Stimulated activated CD8-positive, alpha-beta memory T cell treated with anti-CD3 and anti-CD28 coated beads, Interleukin-7, amount 100 ng/mL, for 48 hours (primary cell): ENCODE results near the gene CLEC17A.
"Not testable (repeated sequence)": the region's sequence is repeated elsewhere in the genome, so short reads cannot be mapped to it uniquely, and the experiment has no call there.

Experiments used
- DNase-seq, 2 donors: peaks; one replicate each; pipeline ENCODE4 v3.0.0-alpha.2; 2020; ENCODE audit warnings: low read depth in 1 of 2; ENCODE audit errors: extremely low read depth in 1 of 2

The CLEC17A gene, protein sequence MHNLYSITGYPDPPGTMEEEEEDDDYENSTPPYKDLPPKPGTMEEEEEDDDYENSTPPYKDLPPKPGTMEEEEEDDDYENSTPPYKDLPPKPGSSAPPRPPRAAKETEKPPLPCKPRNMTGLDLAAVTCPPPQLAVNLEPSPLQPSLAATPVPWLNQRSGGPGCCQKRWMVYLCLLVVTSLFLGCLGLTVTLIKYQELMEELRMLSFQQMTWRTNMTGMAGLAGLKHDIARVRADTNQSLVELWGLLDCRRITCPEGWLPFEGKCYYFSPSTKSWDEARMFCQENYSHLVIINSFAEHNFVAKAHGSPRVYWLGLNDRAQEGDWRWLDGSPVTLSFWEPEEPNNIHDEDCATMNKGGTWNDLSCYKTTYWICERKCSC

DNA sequence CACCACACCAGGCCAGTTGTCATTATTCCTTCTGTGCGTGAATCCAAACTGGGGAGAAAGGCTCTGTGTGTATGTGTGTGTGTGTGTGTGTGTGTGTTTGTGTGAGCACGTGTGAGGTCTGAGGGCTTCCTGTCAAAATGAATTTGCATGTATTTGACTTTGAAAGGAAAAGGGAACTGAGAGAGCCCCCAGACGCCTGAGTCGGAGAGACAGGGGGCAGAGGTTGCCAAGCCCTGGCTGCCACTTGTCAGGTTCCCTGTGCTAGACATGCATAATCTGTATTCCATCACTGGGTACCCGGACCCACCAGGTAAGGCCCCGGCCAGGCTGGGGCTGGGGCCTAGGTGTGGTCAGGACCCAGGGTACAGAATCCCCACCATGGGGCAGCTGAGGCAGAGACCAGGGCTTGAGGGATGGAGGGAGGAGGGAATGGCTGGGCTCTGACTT is at the start of gene CLEC17A:
Gene CLEC17A, plus strand, starts transcription at position 191 of the 447 bp plus-strand sequence. Its CDS starts 77 bp downstream, at position 268.
- DNase-seq = no peak

DNA sequence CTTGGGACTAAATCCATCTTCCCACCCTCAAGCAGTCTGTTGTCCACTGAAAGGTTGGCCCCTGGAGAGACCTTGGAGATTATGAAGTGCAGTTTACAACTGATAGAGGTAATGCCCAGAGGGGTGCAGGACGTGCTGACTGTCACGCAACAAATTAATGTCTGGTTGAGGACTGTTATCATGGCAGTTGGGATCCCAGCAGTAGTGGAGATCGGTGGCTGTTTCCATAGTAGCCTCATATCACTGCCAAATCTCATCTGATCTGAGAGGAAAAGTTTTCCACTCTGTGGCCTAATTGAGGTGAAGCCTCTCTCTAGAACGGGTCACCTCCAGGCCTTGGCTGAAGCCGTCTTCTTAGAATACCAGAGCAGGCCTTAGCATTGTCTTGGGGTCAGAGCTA is 49.4 kb upstream of the CLEC17A start:
- DNase-seq = no peak

GRCh38 chr19:14536926-14537692 is 45.8 kb upstream of the CLEC17A start:
- DNase-seq = no peak

- no peak for DNase-seq
These were observed 42.0 kb upstream of the CLEC17A start for GRCh38 chr19:14540741-14541525.

- not testable (repeated sequence) for DNase-seq
These were observed 40.9 kb upstream of the CLEC17A start for GRCh38 chr19:14541979-14542378.

DNA sequence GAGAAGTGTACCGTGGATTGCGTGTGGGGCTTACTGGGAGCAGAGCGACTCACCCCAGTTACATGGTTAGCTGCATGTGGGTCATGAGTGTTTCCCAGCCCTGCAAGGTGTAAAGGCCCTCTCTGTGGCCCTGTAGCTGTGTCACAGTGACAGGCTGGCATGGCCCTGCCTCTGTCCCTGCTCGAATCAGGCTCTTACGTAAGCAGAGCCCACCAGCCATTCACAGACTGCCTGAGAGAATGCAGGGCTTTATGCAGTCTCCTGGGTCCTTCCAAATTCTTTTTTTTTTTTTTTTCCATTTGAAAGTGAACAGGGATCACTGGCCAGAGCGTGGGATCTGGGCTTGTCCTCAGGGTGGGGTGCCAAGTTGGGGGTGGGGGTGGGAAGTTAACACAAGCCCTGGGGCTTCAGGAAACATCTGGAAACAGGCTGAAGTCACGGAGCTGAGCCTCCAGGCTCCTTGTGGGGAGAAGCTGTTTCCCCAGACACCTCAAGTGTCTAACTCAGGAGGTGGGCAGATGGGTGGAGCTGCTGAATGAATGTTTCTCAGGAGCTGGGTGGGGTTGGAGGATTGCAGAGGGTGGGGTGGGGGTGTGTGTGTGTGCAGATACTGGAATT is 40.1 kb upstream of the CLEC17A start:
- no peak for DNase-seq

- DNase-seq = no peak
These were observed 38.8 kb upstream of the CLEC17A start for GRCh38 chr19:14544047-14544446.

- no peak for DNase-seq
These were observed 37.7 kb upstream of the CLEC17A start for GRCh38 chr19:14544977-14545715.

DNA sequence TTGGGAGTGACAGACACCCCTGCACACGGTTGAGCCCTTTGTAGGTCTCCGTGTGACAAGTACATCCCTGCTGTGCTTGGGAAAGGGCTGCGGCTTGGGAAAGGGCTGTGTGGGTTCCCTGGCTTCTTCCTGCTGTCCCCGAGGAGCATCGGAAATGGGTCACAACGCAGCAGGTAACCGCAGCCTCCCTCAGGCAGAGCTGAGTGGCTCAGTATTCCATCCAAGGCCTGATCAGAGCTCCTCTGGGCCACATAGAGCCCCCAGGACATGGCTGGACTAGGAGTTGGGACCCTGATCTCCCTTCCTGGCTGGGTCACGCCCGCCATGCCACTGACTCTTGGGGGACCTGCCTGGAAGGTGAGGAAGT is 37.2 kb upstream of the CLEC17A start:
- no peak for DNase-seq

DNA sequence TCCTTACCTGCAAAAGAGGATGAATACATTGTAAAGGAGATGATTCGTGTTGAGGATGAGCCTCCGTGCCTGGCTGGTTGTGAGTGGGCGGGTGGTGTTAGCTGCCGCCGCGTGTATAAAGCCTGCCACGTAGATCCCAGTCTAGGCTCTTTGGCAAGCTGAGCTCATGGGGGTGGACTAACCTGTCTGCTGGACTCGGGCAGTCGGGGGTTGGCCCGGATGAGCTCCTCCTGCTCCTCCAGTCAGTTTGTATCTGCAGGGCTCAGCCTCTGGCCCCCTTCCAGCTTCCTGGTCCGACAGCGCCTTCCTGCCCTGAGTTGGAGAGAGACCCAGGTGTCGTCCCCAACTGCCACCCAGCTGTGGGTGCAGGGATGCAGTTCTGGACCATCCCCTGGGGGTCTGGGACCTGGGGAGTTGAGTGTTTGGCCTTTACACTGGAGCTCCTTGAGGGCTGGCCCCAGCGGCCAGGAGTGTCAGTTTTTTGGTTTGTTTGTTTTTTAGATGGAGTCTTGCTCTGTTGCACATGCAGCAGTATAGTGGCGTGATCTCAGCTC is 32.6 kb upstream of the CLEC17A start:
- no peak for DNase-seq

DNA sequence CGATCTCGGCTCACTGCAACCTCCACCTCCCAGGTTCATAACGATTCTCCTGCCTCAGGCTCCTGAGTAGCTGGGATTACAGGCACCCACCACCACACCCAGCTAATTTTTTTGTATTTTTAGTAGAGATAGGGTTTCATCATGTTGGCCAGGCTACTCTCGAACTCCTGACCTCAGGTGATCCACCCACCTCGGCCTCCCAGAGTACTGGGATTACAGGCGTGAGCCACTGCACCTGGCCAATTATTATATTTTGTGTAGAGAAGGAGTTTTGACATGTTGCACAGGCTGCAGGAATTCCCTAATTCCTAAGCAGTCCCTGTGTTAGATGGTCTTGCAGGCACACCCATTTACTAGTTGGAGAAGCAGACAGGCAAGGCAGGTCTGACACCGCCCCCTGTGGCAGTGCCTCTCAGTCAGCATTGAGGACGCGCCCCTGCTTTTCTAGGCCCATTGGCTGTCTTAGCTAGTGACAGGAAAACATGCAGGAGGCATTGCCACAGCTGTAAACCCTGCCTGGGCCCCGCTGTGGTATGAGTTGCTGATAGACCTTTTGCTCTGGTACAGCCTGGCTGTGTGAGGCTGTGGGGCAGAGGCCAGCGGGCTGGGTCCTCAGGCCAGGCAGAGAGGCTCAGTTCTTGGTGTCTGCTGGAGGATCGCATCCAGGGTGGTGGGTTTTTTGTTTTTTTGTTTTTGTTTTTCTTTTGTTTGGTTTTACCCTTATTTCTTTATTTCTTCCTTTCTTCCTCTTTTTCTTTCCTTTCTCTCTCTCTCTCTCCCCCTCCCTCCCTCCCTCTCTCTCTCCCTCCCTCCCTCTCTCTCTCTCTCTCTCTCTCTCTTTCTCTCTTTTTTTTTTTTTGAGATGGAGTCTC is 31.5 kb upstream of the CLEC17A start:
- DNase-seq = peak in 1 of 2 donors; percentile 66

DNA sequence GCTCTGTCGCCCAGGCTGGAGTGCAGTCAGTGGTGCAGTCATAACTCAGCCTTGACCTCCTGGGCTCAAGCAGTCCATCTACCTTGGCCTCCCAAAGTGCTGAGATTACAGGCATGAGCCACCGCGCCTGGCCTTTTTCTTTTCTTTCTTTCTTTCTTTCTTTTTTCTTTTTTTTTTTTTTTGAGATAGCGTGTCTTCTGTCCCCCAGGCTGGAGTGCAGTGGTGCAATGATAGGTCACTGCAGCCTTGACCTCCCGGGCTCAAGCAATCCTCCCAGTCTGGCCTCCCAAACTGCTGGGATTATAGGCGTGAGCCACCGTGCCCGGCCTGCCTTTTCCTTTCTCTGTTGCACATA is 30.9 kb upstream of the CLEC17A start:
- DNase-seq = not testable (repeated sequence)

DNA sequence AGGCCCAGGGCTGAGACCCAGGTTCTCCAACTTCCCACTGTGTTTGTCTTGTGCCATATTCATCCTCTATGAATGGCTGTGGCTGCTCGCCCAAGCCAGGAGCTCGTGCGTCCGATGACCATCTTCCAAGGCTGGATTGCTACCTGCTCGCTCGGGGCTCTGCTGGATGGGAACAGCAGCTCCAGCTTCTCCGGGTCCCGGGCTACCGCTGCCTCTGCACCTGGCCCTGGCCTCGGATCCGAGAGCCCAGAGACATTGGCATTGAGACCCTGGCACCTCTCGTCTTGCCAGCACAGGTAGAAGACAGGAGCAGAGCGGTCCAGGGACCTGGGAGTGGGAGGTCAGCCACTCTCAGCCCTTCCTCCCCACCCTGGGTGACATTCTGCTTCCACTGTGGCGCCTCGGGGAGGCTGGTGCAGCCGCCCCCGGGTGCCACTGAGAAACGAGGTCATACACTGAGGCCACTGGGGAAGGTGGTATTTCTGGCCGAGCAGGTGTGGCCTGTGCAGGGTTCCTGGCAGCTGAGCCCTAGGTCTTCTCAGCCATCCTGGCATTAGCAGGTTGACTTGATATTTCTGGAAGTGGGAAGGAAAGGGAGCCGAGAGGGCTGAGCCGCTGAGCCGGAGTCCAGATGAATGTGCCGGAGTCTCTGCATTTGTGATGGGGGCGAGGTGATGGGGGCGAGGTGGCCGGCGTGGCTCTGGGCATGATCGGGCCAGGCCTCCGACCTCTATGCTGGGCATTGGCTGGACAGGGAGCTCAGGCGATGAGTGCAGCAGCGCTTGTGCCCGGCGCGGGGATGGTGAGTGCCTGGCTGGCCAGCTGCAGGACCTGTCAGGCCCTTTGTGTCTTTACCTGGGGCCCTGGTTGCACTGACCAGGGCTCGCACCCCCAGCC is 29.6 kb upstream of the CLEC17A start:
- no peak for DNase-seq

DNA sequence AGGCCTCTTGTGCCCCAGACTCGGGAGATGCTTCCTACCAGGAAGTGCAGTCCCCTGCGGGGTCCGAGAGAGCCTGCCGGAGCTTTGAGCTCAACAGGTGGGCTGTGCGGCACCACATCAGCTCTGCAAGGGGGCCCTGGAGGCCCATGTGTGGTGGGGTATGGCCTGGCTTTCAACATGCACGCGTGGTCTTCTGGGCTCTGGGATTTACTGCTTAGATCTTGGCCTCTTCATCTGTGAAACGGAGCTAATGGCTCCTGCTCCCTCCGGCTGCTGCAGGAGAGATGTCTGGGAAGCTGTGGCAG is 29.0 kb upstream of the CLEC17A start:
- no peak for DNase-seq

DNA sequence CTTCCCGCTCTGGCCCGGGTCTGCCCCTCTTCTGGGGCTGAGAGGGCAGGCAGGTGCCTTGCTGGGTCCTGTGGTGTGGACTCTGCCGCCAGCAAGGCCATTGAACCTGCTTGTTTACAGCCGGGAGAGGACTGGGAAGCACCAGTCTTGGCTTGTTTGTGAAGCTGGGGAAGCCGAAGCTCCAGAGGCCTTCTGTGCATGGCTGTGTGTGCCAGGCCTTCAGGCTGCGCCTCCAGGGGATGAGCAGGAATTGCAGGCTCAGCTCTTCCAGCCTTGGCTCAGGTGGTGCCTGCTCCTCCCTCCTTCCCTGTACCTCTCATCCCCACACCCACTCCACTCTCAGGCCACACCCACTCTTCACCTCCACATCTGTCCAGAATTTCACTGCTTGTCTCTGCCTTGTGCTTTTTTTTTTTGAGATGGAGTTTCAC is 28.5 kb upstream of the CLEC17A start:
- DNase-seq = no peak

GRCh38 chr19:14555918-14556661 is 26.8 kb upstream of the CLEC17A start:
- DNase-seq = no peak

DNA sequence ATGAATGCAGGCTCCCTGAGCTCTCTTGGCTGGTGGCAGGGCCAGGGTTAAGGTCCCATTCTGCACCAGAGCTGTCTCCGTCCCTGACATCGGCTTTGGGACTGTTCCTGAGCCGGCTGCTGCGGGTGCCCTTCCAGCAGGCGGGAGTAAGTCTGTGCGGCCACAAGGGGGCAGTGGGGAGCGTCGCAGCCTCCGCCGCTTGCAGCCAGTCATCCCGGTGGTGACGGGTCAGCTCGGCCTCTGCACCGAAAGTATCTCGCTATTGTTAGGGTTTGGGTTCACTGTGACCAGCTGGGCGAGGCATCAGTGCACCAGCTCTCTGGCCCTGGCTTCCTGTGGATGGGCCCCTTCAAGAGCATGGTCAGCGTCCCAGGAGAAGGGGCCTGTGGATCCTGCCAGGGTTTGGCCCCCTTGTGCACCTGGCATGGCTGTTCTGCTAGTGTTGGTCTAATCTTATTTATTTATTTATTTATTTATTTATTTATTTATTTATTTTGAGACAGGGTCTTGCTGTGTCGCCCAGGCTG is 26.2 kb upstream of the CLEC17A start:
- DNase-seq = peak; percentile 50 to 64
